Skin of body (tissue), 2 donors: Measurements from ENCODE around the gene NHLRC4. TPM values are rescaled to one million over a fixed set of nuclear protein-coding genes. Genes with fewer than 3 reads are reported as not detected.

Source experiments
- DNase-seq: peaks from one replicate; lab custom pipeline; 2025; lab: John Stamatoyannopoulos, UW
- total RNA-seq: library from RNA; depleted of rRNA; stranded (reverse); fragments of >200 nt; gene quantifications from one replicate; pipeline ENCODE4 v1.2.3, GENCODE V29; 2014

NHLRC4 gene
- total RNA-seq: 0.59 TPM

DNA sequence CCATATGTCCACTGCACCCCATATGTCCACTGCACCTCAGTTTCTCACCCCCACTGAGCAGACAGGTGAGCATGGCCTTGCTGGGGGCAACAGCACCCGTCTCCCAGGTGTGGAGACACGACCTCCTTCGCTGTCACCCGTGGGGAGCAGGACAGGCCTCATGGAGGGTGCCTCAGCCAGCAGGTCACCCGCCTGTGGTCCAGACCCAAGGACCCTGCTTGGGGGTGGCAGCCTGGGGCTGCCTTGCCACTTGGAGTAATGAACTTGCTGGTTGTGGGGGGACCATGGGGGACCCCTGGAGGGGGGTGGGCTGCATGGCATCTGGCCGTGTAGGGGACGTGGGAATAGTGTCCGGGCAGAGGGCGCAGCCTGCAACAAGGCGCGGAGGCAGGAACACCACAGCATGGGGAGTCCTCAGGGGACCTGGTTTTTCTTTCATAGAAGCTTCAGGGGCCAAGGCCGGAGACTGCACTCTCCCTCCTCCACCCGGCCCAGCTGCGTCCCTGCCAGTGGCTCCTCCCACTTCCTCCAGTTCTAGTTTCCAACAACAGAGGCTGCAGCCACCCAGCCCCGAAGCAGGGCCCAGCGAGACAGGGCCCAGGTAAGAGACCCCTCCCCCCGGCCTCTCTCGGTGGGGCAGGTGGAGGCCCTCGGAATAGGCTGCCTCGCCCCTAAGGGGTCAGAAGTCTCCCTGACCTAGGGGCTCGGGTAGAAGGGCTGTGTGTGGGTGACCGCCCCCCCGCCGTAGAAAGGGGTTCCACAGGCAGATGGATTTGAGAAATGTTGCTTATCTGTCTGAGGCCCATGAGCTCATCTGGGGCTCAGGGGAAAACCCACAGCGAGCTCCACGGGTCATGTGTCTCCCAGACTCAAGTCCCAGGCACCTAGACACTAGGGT lies at the start of gene NHLRC4:
TSS of gene NHLRC4 (plus strand) at position 531 of the 898 bp plus-strand sequence. CDS start 1,043 bp downstream, outside the sequence.
- DNase-seq: peak; percentile 21

DNA sequence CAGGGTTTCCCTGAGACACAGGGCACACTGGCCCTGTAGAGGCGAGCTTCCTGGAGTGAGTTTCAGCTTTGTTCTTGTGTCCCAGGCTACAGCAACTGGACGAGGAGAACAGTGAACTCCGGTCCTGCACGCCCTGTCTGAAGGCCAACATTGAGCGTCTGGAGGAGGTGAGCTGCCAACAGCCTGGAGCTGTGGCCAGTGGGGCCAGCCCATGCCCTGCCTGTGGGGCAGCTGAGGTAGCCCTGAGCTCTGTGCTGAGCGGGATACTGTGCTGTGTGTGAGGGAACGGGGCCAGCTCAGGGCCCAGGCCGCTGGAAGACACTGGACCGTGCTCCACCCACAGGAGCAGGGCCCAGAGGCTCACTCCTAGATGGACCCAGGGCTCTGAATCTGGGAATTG lies 47.9 kb upstream of the NHLRC4 start:
- no peak for DNase-seq

GRCh38 chr16:519425-519824 lies 47.4 kb upstream of the NHLRC4 start:
- DNase-seq: no peak

DNA sequence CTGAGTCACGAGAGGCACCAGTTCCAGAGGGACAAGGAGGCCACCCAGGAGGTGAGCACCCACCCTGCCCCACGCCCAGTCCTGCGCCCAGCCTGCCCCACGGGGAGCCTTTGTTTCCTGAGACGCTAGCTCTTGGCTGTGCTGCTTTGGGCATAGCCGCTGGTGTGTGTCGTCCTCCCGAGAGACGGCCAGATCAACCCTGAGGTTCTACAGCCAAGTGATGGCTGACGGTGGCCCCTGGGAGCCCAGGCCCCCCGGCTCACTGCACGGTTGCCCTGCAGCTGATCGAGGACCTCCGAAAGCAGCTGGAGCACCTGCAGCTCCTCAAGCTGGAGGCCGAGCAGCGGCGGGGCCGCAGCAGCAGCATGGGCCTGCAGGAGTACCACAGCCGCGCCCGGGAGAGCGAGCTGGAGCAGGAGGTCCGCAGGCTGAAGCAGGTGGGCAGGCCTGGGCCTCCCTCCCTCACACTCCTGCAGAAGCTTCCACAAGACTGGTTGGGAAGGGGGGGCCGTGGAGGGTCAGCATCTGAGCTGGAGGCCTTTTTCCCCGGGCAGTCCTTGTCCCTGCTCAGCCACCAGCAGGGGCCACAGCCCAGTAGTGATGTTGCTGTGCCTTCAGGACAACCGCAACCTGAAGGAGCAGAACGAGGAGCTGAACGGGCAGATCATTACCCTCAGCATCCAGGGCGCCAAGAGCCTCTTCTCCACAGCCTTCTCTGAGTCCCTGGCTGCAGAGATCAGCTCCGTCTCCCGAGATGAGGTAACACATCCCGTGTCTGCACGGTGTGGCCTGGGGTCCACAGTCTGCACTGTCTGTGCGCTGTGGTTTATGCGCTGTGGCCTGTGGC lies 46.7 kb upstream of the NHLRC4 start:
- no peak for DNase-seq

GRCh38 chr16:520847-521246 lies 46.0 kb upstream of the NHLRC4 start:
- no peak for DNase-seq

GRCh38 chr16:521381-522210 lies 45.2 kb upstream of the NHLRC4 start:
- no peak for DNase-seq

- DNase-seq: no peak
Observed at GRCh38 chr16:522320-523096, 44.3 kb upstream of the NHLRC4 start.

GRCh38 chr16:523097-523741 lies 43.6 kb upstream of the NHLRC4 start:
- DNase-seq: no peak

GRCh38 chr16:524274-525040 lies 42.3 kb upstream of the NHLRC4 start:
- DNase-seq: no peak

- no peak for DNase-seq
Observed at GRCh38 chr16:525123-525519, 41.7 kb upstream of the NHLRC4 start.

DNA sequence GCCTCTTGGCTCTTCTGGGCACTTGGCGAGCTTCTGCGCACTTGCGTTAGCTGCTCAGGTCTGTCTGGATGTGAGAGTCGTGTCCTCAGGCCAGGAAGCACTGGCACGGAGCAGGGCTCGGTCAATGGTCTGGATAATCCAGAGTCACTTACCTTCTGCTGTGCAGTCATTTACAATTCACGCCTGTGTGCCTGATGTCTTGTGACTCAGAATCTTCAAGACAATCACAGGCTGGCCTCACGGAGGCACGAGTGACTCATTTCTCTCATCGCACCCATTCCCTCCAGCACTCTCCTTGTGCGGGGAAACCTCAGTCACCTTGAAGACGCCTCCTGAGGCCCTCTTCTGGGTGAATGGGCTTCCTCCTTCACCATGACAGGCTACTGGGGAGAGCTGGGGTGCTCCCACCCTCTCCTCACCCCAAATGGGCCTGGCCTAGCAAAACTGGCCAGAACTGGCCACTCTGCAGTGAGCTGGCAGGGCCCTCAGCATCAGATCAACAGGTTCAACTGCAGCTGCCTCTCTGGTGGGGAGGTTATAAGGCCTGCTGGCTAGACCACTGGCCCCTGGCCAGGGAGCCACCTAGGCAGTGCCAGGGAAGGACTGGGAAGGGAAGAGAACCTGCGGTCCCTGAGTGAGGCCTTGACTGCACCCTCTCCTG lies 41.2 kb upstream of the NHLRC4 start:
- DNase-seq: no peak

DNA sequence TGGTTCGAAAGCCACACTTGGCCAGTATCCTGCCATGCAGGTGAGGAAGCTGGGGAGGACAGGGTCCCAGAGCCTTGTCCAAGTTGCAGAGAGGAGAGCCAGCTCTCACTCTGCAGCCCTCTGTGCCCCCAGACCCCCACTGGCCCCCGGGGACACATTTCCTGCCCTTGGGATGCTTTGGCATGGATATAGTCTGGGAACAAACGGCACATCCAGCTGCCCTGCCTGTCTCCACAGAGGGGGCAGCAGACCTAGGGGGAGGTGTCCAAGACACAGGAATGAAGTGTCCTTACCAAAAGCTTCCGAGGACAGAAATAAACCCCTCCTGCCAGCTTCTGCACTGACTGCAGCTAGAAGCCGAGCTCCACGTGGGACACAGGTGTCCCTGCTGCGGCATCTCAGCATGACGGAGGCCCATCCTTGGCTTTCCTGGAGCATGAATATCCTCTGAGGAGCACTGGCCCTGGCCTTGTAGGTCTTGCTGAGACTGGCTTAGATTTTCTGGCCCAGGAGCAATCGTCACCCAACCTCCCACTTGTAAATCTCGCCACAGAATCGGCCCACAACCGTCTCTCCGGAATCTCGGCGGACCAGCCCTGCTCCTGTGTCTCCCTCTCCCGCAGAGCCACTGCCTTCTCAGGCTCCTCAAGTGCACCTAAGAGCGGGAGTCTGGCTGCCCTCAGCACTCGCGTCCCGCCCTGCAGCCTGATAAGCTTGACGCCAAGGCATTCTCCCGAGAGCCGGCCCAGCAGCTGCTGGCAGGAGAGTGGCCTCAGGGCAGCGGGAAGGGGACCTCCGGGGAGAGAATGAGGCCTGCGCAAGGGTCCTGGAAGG lies 40.4 kb upstream of the NHLRC4 start:
- no peak for DNase-seq

DNA sequence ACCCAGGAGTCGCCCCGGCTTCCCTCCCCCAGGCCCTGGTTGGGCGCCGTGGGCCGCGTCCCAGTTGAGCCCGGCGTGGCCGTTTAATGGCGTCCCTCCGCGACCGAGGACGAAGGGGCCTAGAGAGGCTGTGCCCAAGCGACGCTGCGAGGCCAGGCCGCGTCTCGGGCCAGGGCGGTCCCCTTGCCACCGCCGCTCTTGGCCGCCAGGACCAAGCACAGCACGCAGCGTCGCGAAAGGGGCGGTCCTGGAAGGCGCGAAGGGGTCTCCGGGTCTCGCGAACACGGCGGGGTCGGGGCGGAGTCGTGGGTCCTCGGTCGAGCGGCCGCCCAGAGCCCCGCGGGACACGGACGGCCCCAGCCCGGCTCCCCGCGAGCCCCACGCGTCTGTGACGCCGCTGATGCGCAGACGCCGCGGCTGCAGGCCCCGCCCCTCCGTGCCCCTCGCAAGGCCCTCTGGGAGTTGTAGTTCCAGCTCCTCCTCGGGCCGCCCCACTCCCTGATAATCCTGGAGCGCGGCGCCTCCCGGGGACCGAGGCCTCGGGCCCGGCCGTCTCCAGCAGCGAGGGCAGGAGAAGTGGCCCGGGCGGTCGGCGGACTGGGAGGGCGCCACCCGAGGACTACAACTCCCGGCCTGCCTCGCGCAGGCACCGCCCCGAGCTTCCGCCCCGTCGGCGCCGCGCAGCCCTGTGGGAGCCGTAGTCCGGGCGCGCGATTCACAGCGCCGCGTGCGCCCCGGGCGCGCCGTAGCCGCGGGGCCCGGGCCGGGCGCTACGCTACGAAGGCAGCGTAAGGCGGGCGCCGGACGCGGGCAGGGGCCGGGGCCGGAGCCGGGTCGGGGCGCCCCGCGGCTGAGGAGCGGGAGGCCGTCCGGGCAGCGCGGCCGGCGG lies 39.5 kb upstream of the NHLRC4 start, which contains the start of gene CAPN15:
TSS of gene CAPN15 (plus strand) at position 698 of the 889 bp plus-strand sequence. CDS start 19,127 bp downstream, outside the sequence.
- peak; percentile 72 for DNase-seq

- DNase-seq: no peak
Observed at GRCh38 chr16:528111-529011, 38.4 kb upstream of the NHLRC4 start.

GRCh38 chr16:529012-529575 lies 37.7 kb upstream of the NHLRC4 start:
- DNase-seq: no peak
